Activated T-cell treated with anti-CD3 and anti-CD28 coated beads for 4 hours (primary cell): ENCODE measurements around the gene HNRNPAB.
"Not testable (repeated sequence)": the region's sequence is repeated elsewhere in the genome, so short reads cannot be mapped to it uniquely, and the experiment has no call there.

Experiments
- DNase-seq: peaks from one replicate; pipeline ENCODE4 v3.0.0-alpha.2; 2020

The HNRNPAB gene

DNA sequence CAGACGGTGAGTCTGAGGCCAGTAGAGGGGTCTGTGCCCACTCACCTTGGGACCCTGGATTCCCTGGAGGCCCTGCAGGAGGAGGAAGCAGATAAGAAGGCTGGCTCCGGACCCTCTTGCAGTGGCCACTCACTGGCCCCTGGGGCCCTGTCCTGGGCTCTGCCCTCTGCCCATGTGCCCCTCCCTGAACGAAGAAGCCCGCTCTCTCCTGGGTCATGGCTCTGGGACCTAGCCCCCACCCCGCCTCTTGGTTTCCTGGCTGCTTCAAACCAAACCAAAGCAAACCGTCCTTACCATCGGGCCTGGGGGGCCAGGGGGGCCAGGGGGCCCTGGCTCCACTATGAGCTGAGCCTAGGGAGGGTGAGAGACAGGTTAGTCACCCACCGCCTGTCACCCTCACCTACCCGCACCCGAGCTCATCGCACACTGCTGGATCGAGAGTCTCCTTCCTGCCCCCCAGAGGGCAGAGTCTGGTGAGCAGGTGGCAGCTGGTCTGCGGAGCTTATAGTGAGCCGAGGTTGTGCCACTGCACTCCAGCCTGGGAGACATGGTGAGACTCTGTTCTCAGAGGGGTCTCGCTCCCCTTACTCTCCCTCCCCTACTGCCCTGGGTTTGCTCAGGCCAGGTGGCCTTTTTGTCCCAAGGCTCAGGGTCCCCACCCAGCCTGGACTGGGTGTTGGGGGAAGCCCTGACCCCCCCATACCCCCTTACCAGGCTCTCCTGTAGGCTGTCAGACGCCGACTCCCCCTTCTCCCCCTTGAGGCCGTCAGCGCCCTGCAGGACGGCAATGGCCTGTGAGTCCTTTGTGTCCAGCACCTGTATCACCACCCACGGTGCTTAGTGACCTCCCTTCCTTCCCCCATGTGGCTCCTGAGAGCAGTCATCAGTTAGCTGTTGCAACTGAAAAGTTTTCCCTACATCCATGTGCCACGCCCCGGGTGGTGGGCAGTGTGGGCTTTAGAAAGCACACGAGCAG lies 43.4 kb downstream of the HNRNPAB start:
- DNase-seq = no peak

DNA sequence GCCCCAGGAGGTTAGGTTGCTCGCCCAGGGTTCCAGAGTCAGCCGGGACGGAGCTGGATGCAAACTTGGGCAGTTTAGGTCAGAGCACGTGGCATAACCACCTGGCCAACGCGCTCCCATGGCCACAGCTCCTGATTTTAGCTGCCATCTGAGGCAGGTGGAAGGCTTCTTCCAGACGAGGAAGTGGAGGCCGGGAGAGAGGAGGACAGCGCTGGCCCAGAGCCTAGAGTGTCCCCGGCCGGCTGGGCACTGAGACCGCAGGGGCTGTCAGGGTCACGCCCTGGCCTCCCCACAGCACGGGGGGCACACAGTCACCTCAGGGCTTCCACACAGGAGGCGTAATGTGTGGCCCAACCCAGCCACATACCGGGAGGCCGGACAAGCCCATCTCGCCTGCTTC lies 44.4 kb downstream of the HNRNPAB start:
- no peak for DNase-seq

DNA sequence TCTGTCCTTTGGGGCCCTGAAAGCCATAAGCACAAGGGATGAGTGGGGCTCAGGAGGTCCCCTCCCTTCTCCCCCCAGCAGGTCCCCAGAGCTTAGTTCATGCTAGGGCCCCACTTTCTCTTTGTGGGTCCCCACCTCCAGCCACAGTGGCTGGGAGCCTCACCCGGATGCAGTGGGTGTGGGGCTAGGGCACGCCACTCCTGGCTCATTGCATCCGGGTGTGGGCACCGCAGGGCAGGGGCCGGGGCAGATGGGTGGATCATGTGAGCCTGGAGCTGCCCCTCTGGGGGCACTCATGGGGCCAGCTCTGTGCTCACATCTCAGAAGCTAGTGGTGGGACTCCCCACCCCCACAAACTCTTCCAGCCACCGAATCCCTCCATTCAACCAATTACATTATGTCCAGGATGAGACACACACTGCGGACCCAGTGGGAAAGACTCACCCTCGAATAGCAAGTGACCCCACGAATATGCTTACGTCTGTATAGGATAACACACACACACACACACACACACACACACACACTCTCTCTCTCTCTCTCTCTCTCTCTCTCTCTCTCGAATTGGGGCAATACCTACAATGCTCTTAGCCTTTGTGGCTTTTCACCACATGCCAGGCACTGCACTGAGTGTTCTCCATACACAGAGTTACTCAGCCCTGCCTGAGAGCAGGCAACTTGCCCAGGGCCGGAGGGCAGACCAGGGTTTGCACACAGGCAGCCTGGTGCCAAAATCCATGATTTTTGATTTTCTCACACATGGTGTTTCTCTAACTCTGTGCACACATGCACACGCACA lies 45.1 kb downstream of the HNRNPAB start:
- no peak for DNase-seq

DNA sequence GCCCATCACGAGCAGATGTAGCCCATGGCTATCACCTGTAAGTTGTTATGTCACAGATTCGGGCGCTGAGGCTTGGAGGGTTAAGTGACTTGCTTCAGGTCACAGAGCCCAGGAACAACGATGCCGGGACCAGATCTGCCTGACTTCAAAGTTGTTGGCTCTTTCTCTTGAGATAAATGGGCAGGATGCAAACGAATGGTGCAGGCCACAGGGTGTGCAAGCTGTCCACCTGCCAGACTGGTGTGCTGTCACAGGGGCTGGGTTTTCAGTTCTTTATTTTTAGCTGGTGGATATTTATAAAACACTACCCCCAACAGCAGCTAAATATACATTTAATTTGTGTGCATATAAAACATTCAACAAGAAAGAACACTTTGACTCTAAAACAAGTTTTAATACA lies 45.9 kb downstream of the HNRNPAB start:
- no peak for DNase-seq

DNA sequence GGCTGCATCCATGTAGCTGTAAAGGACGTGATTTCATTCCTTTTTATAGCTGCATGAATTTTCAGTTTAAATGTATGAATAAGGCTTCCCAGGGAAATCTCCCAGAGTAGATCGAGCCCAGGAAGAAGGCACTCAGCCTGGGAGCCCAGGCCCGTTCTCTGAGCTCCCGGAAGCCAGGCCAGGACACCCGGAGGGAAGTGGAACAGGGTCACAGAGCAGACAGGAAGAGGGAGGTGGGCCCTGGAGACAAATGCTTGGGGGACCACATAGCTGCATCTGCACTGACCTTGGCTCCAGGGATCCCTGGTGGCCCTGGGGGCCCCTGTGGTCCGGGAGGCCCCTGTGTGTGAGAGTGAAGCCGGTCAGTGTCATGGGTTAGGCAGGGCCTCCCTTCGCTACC lies 47.9 kb downstream of the HNRNPAB start:
- DNase-seq = no peak

DNA sequence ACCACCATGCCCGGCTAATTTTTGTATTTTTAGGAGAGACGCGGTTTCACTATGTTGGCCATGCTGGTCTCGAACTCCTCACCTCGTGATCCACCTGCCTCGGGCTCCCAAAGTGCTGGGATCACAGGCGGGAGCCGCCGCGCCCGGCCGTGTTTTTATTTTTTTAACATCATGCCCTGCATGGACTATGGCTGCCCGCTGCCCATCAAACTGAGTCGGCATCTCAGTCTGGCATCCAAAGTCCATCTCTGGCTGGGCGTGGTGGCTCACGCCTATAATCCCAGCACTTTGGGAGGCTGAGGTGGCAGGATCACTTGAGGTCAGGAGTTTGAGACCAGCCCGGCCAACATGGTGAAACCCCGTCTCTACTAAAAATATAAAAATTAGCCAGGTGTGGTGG lies 49.3 kb downstream of the HNRNPAB start:
- DNase-seq = not testable (repeated sequence)

DNA sequence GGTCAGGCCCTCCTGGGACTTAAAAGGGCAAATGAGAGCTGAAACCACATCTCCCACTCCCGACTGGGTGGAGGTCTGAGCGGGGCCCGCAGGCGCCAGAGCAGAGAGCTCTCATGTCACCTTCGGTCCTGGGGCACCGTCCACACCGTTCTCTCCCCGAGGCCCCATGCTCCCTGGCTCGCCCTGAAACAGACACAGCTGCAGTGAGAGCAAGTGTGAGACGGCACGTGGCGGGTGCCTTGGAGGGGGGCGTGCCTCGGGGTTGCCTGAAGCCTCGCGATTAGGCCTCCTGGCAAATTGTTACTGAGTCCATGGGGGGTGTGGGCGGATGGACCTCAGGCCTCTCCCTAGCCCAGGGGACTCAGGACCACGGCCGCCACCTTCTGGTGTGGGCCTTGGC lies 52.4 kb downstream of the HNRNPAB start:
- no peak for DNase-seq

DNA sequence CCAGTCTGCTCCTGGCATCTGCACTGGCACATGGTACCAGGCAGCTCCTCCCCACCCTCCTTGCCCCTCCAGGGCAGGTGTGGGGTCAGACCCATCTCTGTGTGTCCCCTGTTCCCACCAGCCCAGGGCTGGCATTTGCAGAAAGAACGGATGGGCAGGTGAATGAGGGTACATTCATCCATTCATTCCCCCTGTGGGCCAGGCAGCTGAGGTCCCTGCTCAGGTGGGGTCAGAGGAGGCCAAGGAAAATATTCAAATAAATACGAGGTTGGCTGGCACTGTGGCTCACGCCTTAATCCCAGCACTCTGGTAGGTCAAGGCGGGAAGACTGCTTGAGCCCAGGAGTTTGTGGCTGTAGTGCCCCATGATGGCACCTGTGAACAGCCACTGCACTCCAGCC lies 53.3 kb downstream of the HNRNPAB start:
- no peak for DNase-seq

DNA sequence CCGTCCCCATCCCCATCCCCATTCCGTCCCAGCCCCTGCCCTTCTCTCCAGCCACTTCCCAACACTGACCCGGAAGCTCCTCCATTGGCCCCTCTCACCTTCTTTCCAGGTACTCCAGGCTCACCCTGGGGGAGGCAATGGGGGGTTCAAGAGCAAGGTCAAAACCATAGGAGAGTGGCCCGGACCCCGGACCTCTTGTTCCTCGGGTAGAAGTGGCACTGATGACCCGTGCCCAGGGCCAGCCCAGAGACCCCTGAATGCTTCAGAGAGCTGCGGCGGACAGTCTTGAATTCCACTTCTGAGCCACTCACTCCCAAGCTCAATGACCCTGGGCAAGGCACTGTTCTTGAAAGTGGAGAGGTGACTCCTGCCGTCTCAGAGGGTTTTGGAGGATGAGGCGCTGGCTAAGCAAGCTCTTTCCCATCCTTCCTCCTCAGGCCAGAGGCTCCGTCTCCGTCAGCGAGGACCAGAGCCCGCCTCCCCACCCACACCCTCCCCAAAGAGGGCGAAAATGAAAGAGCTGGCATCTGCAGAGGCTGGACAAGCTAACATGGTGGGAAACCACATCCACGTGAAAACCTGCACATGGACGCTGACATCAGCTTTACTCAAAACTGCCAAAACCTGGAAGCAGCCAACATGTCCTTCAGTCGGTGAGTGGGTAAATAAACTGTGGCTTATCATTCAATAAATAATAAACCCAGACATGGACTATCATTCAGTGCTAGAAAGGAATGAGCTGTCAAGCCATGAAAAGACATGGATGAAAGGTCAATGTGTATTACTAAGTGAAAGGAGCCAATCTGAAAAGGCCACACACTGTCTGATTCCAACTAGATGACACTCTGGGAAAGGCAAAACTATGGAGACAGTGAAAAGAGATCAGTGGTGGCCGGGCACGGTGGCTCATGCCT lies 55.5 kb downstream of the HNRNPAB start:
- no peak for DNase-seq
